NCI-H1694 treated with DMSO at 0.1 percent for 48 hours (cell line): ENCODE results near the gene HGFAC.

Source experiments
- DNase-seq: peaks from one replicate; lab custom pipeline; 2025; lab: John Stamatoyannopoulos, UW

HGFAC gene

GRCh38 chr4:3473996-3474765, 32.4 kb downstream of the HGFAC start:
- DNase-seq, result no peak

GRCh38 chr4:3475041-3475712, 33.4 kb downstream of the HGFAC start:
- DNase-seq, result no peak

GRCh38 chr4:3475713-3476260, 34.0 kb downstream of the HGFAC start:
- no peak for DNase-seq

GRCh38 chr4:3476341-3476747, 34.6 kb downstream of the HGFAC start:
- DNase-seq, result no peak

- DNase-seq, result no peak
Measured at GRCh38 chr4:3476936-3477749, 35.4 kb downstream of the HGFAC start.

GRCh38 chr4:3477750-3478430, 36.1 kb downstream of the HGFAC start:
- DNase-seq, result no peak

GRCh38 chr4:3478446-3479357, 36.9 kb downstream of the HGFAC start:
- no peak for DNase-seq

- no peak for DNase-seq
Measured at GRCh38 chr4:3479358-3480101, 37.8 kb downstream of the HGFAC start.

- DNase-seq, result peak; percentile 35
Measured at GRCh38 chr4:3480528-3481112, 38.9 kb downstream of the HGFAC start.

GRCh38 chr4:3481113-3481531, 39.4 kb downstream of the HGFAC start:
- DNase-seq, result no peak

GRCh38 chr4:3481783-3482393, 40.1 kb downstream of the HGFAC start:
- DNase-seq, result no peak

GRCh38 chr4:3482707-3483106, 40.9 kb downstream of the HGFAC start:
- no peak for DNase-seq

- DNase-seq, result no peak
Measured at GRCh38 chr4:3483471-3483921, 41.7 kb downstream of the HGFAC start.

- DNase-seq, result no peak
Measured at GRCh38 chr4:3484057-3484973, 42.5 kb downstream of the HGFAC start.

GRCh38 chr4:3485011-3485791, 43.4 kb downstream of the HGFAC start:
- no peak for DNase-seq

GRCh38 chr4:3485886-3486540, 44.2 kb downstream of the HGFAC start:
- DNase-seq, result no peak
